ENCODE measurements around the gene LRRC4C. TPM values are rescaled to one million over a fixed set of nuclear protein-coding genes. Genes with fewer than 3 reads are reported as not detected.

LRRC4C gene
- total and polyA plus RNA-seq, 4 donors: 0.33 to 5.3 (median 0.43) TPM

- H3K9ac ChIP-seq (ENCODE audit: insufficient read depth in 1 of 2, low read length in 2 of 2): no peak overlapping the region
- TF ChIP-seq CTCF (IDR thresholded peaks at IDR 0.05; ENCODE audit: control extremely low read depth, extremely low read depth): no peak
- ATAC-seq (ENCODE audit: insufficient read depth, low FRiP score) (no peak), DNase-seq (no peak)
- WGBS, 2 donors: 92 to 97% methylated on average over 4 of the region's 4 CpGs
- no peak overlapping the region for H3K4me3 ChIP-seq
- no peak overlapping the region for H3K27ac ChIP-seq (ENCODE audit: low read depth in 1 of 2, low read length in 1 of 2)
- no peaks in the 10 kb centered on the region for H3K4me1 ChIP-seq (ENCODE audit: control insufficient read depth in 5 of 5, insufficient read depth in 5 of 5, low read length in 5 of 5)
- no peaks in the 10 kb centered on the region for H3K27me3 ChIP-seq (ENCODE audit: control insufficient read depth in 3 of 3, insufficient read depth in 3 of 3, low read length in 2 of 3)
- no peaks in the 10 kb centered on the region for H3K9me3 ChIP-seq (ENCODE audit: control insufficient read depth in 4 of 4, insufficient read depth in 3 of 4, low read length in 3 of 4)
- H3K36me3 ChIP-seq (ENCODE audit: control insufficient read depth in 4 of 4, insufficient read depth in 4 of 4, low read length in 4 of 4): no peaks in the 10 kb centered on the region
These were observed 1105.3 kb downstream of the LRRC4C start for GRCh38 chr11:40354121-40354520.

- Histone ChIP-seq H3K9ac (ENCODE audit: insufficient read depth in 1 of 2, low read length in 2 of 2) (no peak overlapping the region), H3K4me3 (no peak overlapping the region), H3K36me3 (ENCODE audit: control insufficient read depth in 4 of 4, insufficient read depth in 4 of 4, low read length in 4 of 4) (no peaks in the 10 kb centered on the region), H3K27me3 (ENCODE audit: control insufficient read depth in 3 of 3, insufficient read depth in 3 of 3, low read length in 2 of 3) (no peaks in the 10 kb centered on the region), H3K27ac (ENCODE audit: low read depth in 1 of 2, low read length in 1 of 2) (no peak overlapping the region), H3K9me3 (ENCODE audit: control insufficient read depth in 4 of 4, insufficient read depth in 3 of 4, low read length in 3 of 4) (no peaks in the 10 kb centered on the region), H3K4me1 (ENCODE audit: control insufficient read depth in 5 of 5, insufficient read depth in 5 of 5, low read length in 5 of 5) (no peaks in the 10 kb centered on the region)
- ATAC-seq (ENCODE audit: insufficient read depth, low FRiP score) (no peak), DNase-seq (peak in 2 of 3 donors; percentile 83 to 89)
- 65 to 73% methylated on average over 3 of the region's 3 CpGs for WGBS, 2 donors
- no peak for TF ChIP-seq CTCF (IDR thresholded peaks at IDR 0.05; ENCODE audit: control extremely low read depth, extremely low read depth)
These were observed 1118.5 kb downstream of the LRRC4C start for GRCh38 chr11:40340911-40341310.

GRCh38 chr11:40338739-40339138 is 1120.7 kb downstream of the LRRC4C start:
- Histone ChIP-seq H3K9me3 (ENCODE audit: control insufficient read depth in 4 of 4, insufficient read depth in 3 of 4, low read length in 3 of 4) (no peaks in the 10 kb centered on the region), H3K36me3 (ENCODE audit: control insufficient read depth in 4 of 4, insufficient read depth in 4 of 4, low read length in 4 of 4) (no peaks in the 10 kb centered on the region), H3K4me1 (ENCODE audit: control insufficient read depth in 5 of 5, insufficient read depth in 5 of 5, low read length in 5 of 5) (no peaks in the 10 kb centered on the region), H3K27me3 (ENCODE audit: control insufficient read depth in 3 of 3, insufficient read depth in 3 of 3, low read length in 2 of 3) (no peaks in the 10 kb centered on the region), H3K9ac (ENCODE audit: insufficient read depth in 1 of 2, low read length in 2 of 2) (no peak overlapping the region), H3K27ac (ENCODE audit: low read depth in 1 of 2, low read length in 1 of 2) (no peak overlapping the region), H3K4me3 (no peak overlapping the region)
- WGBS, 2 donors: 61 to 63% methylated on average over 6 of the region's 6 CpGs
- ATAC-seq (ENCODE audit: insufficient read depth, low FRiP score) (no peak), DNase-seq (no peak)
- TF ChIP-seq CTCF (IDR thresholded peaks at IDR 0.05; ENCODE audit: control extremely low read depth, extremely low read depth): no peak

GRCh38 chr11:40338062-40338461 is 1121.4 kb downstream of the LRRC4C start:
- no peaks in the 10 kb centered on the region for H3K4me1 ChIP-seq (ENCODE audit: control insufficient read depth in 5 of 5, insufficient read depth in 5 of 5, low read length in 5 of 5)
- no peaks in the 10 kb centered on the region for H3K36me3 ChIP-seq (ENCODE audit: control insufficient read depth in 4 of 4, insufficient read depth in 4 of 4, low read length in 4 of 4)
- H3K9ac ChIP-seq (ENCODE audit: insufficient read depth in 1 of 2, low read length in 2 of 2): no peak overlapping the region
- H3K4me3 ChIP-seq: no peak overlapping the region
- no peak for TF ChIP-seq CTCF (IDR thresholded peaks at IDR 0.05; ENCODE audit: control extremely low read depth, extremely low read depth)
- ATAC-seq (ENCODE audit: insufficient read depth, low FRiP score) (no peak), DNase-seq (no peak)
- H3K27ac ChIP-seq (ENCODE audit: low read depth in 1 of 2, low read length in 1 of 2): no peak overlapping the region
- H3K27me3 ChIP-seq (ENCODE audit: control insufficient read depth in 3 of 3, insufficient read depth in 3 of 3, low read length in 2 of 3): no peaks in the 10 kb centered on the region
- H3K9me3 ChIP-seq (ENCODE audit: control insufficient read depth in 4 of 4, insufficient read depth in 3 of 4, low read length in 3 of 4): no peaks in the 10 kb centered on the region
- 86 to 91% methylated on average over 3 of the region's 3 CpGs for WGBS, 2 donors

Data from lung (tissue), 12 donors.